HG03175 (cell line): ENCODE data around the gene SLC4A1.

ENCODE experiments used
- ATAC-seq: cut with Tn5 transposase; IDR thresholded peaks from one replicate; pipeline ENCODE4 v1.9.1; 2021; ENCODE audit warnings: mild to moderate bottlenecking, moderate library complexity; ENCODE audit not compliant: unreplicated experiment

The SLC4A1 gene

GRCh38 chr17:44221862-44222111 is 46.1 kb downstream of the SLC4A1 start:
- no peak for ATAC-seq

DNA sequence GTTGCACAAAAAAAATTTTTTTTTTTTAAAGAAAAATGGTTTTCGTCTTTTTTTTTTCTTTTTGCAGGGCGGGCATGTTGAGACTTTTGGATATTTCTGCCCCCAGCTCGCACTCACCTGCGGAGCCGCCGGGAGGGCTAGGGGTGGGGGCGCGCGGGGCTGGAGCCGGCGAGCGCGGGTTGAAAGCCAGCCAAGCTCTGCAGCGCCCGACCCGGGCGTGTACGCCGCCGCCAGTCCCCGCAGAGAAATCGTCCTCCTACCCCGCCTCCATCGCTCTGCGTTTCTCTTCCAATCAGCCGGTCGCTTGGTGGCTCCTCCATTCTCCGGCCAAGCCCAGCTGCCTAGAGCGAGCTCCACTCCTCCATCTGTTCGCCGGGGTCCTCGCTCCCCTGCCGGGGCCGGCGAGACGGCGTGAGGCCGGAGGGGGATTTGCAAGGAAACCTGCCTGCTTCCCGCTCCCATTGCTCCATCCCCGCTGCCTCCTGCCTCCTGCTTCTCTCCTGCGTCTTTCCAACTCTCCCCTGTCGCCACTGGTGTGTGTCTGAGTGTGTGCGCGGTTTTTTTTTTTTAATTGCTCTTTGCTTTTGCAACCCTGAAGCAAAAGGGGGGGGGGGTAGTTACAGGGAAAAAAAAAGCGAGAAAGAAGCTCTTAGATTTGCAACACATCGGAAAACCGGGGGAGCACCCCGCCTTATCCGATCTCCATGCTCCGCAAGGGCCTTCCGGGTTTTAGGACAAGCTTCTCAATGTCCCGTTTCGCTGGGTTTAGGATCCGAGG is 46.7 kb downstream of the SLC4A1 start:
- ATAC-seq, result no peak

- ATAC-seq, result no peak
These were observed 47.5 kb downstream of the SLC4A1 start for GRCh38 chr17:44220213-44221083.

DNA sequence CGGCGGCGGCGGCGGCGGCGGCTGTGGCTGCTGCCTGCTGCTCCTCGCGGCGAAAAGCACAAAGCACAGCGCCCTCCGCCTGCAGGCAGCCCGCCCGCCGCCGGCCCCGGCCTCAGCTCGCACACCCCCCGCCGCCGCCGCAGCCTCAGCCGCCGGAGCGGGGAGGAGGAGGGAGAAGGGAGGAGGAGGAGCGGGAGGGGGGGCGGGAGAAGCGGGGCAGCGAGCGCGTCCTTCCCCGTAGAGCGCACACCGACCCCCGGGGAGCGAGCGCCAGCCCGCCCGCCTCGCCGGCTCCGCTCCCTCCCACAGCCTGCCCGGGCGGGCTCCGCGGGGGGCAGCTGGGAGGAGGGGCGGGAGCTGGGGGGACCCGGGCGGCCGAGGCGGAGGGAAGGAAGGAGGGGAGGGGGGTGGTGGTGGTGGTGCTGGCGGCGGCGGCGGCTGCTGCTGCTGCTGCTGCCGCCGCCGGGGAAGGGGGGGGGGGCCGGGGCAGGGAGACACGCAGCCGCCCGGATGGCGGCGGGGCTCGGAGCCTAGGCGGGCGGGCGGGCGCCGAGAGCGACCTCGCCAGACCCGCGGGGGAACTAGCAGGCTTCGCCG is 48.2 kb downstream of the SLC4A1 start, which contains the start of gene UBTF:
Gene UBTF, minus strand, starts transcription at position 60 of the 597 bp plus-strand sequence. CDS start 1,446 bp downstream, outside the sequence.
- ATAC-seq, result peak; percentile 11

DNA sequence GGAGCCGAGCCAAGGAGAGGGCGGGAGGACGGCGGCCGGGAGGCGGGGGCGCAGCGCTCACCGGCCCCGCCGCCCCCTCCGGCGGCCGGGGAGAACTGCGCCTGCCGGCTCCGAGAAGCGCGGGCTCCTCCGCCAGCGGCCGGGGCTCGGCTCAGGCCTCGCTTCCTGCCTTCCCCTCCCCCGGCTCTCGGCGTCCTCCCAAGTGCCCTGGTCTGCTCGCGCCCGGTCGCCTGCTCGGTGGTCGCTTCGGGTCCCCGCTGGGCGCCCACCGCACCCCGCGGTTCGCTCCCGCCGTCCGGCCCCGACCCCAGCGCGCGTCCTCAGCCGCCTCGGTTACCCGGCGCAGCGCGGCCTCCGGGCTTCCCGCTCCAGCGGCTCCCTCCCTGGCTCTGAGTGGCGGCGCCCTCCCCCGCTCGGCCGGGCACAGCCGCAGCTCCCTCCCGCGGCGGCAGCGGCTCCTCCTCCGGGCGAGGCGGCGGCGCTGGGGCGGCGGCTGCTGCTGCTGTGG is 48.8 kb downstream of the SLC4A1 start:
- peak; percentile 48 for ATAC-seq

GRCh38 chr17:44218344-44219107 is 49.4 kb downstream of the SLC4A1 start:
- peak; percentile 35 for ATAC-seq

DNA sequence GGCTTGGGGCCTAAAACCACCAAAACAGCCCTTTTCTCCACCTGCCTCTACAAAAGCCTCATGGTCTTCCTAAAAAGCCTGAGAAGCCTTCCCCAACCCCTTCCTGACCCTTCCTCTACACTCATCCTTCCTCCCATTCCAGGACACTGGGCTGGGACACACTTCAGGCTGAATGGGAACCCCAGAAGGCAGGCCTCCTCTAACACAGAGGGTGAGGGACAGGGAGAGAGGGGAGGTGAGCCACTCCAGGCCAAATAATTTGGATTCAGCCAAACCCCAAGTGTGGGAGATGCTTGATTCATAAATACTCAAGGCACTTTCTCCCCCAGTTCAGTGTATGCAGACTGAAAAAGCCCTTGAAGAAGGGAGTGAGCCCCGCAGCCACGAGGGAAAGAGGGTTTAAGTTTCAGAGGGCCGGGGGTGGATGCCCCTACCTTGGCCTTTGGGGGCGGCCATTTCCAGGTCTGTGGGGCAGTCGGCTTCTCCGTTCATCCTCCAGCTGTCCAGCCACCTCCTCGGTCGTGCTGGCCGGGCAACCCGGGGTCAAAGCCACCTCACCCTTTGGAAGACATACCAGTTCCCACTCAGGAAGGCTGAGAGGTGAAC is 50.1 kb downstream of the SLC4A1 start:
- ATAC-seq, result no peak

- ATAC-seq, result no peak
These were observed 51.2 kb downstream of the SLC4A1 start for GRCh38 chr17:44216694-44217093.

DNA sequence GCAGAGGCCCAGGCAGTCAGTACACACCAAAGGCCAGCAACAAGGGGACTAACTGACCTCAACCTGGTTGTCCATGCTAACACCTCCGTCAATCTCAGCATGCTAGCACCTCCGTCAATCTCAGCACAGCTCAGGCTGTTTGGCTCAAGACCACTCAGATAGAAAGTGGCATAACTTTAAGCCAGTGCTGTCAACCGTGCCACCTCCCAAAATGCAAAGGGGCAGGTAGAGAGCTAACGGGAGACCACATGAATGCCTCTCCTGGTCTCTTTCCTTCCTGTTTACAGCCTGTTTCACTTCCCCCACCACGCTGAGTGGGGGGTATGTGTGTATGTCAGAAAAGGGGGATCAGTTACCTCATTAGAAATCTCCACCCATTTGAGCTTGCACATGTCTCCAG is 51.8 kb downstream of the SLC4A1 start:
- no peak for ATAC-seq

DNA sequence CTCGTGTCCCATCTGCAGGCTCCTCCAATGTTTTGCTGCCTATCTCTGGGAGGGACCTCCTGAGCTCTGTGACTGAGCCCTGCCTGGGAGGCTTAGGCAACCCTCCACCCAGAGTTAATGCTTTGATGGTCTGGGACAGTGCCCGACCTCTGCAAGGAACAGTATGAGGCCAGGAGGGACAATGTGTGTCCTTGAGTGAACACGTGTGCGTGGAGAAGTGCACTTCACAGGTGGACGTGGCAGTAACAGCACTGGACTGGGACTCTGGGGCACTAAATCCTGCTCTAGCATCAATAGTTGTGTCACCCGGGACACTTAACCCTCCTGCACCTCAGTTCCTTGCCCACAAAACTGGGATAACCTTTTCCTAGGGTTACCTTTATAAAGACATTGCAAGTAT is 53.0 kb downstream of the SLC4A1 start:
- ATAC-seq, result no peak

GRCh38 chr17:44214230-44214494 is 53.8 kb downstream of the SLC4A1 start:
- ATAC-seq, result no peak

DNA sequence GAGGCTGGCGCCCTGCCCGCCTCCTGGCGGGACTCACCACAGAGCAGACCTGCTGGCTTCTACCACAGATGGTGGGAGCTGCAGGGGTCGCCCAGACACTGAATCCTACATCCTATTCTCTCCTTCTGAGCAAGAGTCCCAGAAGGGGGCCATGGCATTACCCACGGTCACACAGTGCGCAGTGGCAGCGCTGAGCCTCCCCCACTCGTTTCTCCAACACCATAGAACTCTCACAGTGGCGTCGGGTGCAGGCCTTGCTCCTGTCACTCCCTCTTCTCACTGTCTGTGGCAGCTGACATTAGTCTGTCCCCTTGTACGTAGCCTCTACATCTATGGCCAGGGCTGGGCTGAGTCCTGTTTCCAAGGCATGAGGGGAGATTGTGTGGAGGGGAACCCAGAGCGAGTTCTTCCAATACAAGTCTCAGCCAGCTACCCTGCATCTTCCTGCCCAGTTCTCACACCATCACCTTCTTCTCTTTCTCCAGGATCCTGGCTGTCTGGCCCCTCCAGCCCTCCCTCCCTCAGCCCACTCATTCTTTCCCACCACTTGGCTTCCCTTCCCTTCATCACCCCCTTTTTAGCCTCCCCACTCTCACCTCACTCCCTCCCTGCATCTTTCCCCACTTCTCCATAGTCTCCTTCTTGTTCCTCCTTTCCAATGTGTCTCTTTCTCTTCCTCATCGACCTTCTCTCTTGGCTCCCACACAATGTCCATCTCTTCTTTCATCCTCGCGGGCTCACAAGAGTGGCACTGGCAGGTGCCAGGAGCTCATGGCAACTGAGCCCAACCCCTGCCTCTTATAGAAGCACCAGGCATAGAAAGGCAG is 54.3 kb downstream of the SLC4A1 start:
- ATAC-seq, result no peak

DNA sequence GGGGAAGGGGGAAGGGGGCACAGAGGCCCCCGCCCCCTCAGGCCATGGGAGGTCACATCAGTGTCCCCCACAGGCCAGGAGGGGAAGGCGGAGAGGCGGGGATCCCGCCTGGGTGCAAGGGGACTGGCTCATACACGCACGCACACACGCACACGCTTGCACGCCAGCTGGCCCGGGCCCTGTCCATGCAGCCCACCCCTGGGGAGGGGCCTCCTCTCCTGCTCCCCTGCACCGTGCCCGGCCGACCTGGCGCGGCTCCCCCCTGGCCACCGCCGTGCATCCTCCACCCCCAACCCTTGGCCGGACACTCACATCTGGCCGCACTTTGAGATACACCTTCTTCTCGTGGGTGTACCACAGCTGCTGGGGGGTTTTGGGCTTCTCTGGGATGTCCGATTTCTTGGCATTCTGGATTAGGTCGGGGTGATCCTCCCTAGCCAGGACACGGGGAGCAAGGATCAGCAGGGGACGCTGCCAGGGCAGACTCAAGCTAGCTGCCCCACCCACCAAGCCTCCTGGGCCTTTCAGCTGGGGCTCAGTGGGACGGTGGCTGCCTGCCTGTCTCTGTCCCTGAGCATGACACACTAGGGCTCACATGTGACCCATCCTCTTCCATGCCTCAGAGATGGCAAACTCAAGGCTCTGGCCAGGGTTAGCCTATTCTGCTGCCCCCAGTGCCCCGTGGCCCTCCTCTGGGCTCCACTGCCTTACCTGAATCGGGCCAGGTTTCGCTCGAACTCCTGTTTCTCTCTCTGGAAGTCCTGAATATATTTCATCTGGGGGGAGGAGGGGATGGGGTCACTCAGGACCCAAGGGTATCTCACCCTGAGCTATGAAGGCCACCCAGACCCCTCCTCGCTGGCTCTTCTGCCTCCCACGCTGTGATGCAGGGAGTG is 55.2 kb downstream of the SLC4A1 start:
- no peak for ATAC-seq

GRCh38 chr17:44211281-44212265 is 56.4 kb downstream of the SLC4A1 start:
- ATAC-seq, result no peak

GRCh38 chr17:44210342-44211192 is 57.4 kb downstream of the SLC4A1 start:
- ATAC-seq, result peak; percentile 89

- ATAC-seq, result no peak
These were observed 58.1 kb downstream of the SLC4A1 start for GRCh38 chr17:44209786-44210341.
